H9 (cell line): ENCODE results near the gene SRPK3. TPM values are rescaled to one million over a fixed set of nuclear protein-coding genes. Genes with fewer than 3 reads are reported as not detected.

Source experiments
- DNase-seq: peaks from one replicate; pipeline ENCODE4 v3.0.0-alpha.2; 2017
- H2AFZ ChIP-seq: one replicate; pipeline ENCODE4 v1.6.1; 2013; ENCODE audit warnings: mild to moderate bottlenecking, low read length, control low read depth, moderate library complexity
- H2AK5ac ChIP-seq: 2 replicates; pipeline ENCODE4 v1.6.1; 2013; ENCODE audit warnings: low read length, control low read depth, mixed read lengths; ENCODE audit not compliant: insufficient read length
- H2BK120ac ChIP-seq: one replicate; pipeline ENCODE4 v1.6.1; 2013; ENCODE audit warnings: low read depth, mild to moderate bottlenecking, low read length, control low read depth, inconsistent platforms; ENCODE audit not compliant: poor library complexity, severe bottlenecking
- H2BK12ac ChIP-seq: 2 replicates; pipeline ENCODE4 v1.6.1; 2013; ENCODE audit warnings: low read length, control low read depth, mixed read lengths, low read depth; ENCODE audit not compliant: insufficient read length
- H2BK15ac ChIP-seq: 2 replicates; pipeline ENCODE4 v1.6.1; 2013; ENCODE audit warnings: low read depth, low read length, control low read depth
- H2BK20ac ChIP-seq: one replicate; pipeline ENCODE4 v1.6.1; 2013; ENCODE audit warnings: low read depth, mild to moderate bottlenecking, low read length, control low read depth, inconsistent platforms; ENCODE audit not compliant: poor library complexity, severe bottlenecking
- H2BK5ac ChIP-seq: 2 replicates; pipeline ENCODE4 v1.6.1; 2013; ENCODE audit warnings: low read length, control low read depth, mixed read lengths; ENCODE audit not compliant: insufficient read length
- H3K14ac ChIP-seq: 2 replicates; pipeline ENCODE4 v1.6.1; 2013; ENCODE audit warnings: low read length, control low read depth; ENCODE audit not compliant: insufficient read depth
- H3K18ac ChIP-seq: 2 replicates; pipeline ENCODE4 v1.6.1; 2013; ENCODE audit warnings: low read depth, mild to moderate bottlenecking, mixed read lengths, low read length, control low read depth; ENCODE audit not compliant: insufficient read length
- H3K23ac ChIP-seq: 2 replicates; pipeline ENCODE4 v1.6.1; 2013; ENCODE audit warnings: low read length, control low read depth, mixed read lengths, low read depth; ENCODE audit not compliant: insufficient read length
- H3K23me2 ChIP-seq: 2 replicates; pipeline ENCODE4 v1.6.1; 2013; ENCODE audit warnings: low read depth, mild to moderate bottlenecking, mixed read lengths, low read length, control low read depth; ENCODE audit not compliant: insufficient read length, poor library complexity, severe bottlenecking
- H3K27ac ChIP-seq: 2 replicates; pipeline ENCODE4 v1.5.1; 2013; ENCODE audit warnings: low read length, control low read depth, mixed read lengths, low read depth; ENCODE audit not compliant: insufficient read length
- H3K27me3 ChIP-seq: 2 replicates; pipeline ENCODE4 v1.6.1; 2013; ENCODE audit warnings: low read length, control low read depth, inconsistent platforms; ENCODE audit not compliant: insufficient read depth
- H3K4ac ChIP-seq: 2 replicates; pipeline ENCODE4 v1.6.1; 2013; ENCODE audit warnings: low read depth, mild to moderate bottlenecking, control low read depth, inconsistent platforms, low read length, moderate library complexity
- H3K4me1 ChIP-seq: 2 replicates; pipeline ENCODE4 v1.6.1; 2013; ENCODE audit warnings: low read length, control low read depth, inconsistent platforms; ENCODE audit not compliant: insufficient read depth
- H3K4me2 ChIP-seq: 2 replicates; pipeline ENCODE4 v1.6.1; 2013; ENCODE audit warnings: low read length, control low read depth, mixed read lengths; ENCODE audit not compliant: insufficient read length, insufficient read depth
- H3K56ac ChIP-seq: 2 replicates; pipeline ENCODE4 v1.6.1; 2013; ENCODE audit warnings: low read depth, mild to moderate bottlenecking, mixed read lengths, low read length, control low read depth; ENCODE audit not compliant: insufficient read length
- H3K79me1 ChIP-seq: 2 replicates; pipeline ENCODE4 v1.6.1; 2013; ENCODE audit warnings: low read depth, mild to moderate bottlenecking, moderate library complexity, low read length, control low read depth, inconsistent platforms; ENCODE audit not compliant: insufficient read depth, poor library complexity, severe bottlenecking
- H3K79me2 ChIP-seq: 2 replicates; pipeline ENCODE4 v1.6.1; 2013; ENCODE audit warnings: low read length, control low read depth, inconsistent platforms; ENCODE audit not compliant: insufficient read depth
- H3K9ac ChIP-seq: 2 replicates; pipeline ENCODE4 v1.6.1; 2013; ENCODE audit warnings: low read length, control low read depth, mixed read lengths; ENCODE audit not compliant: insufficient read length; ENCODE audit errors: extremely low read depth
- H3K9me3 ChIP-seq: one replicate; pipeline ENCODE4 v1.6.1; 2013; ENCODE audit warnings: low read depth, low read length, inconsistent platforms; ENCODE audit not compliant: control insufficient read depth
- H3T11ph ChIP-seq: one replicate; pipeline ENCODE4 v1.6.1; 2013; ENCODE audit warnings: mild to moderate bottlenecking, low read length, control low read depth, inconsistent platforms
- H4K20me1 ChIP-seq: one replicate; pipeline ENCODE4 v1.6.1; 2013; ENCODE audit not compliant: control insufficient read depth, insufficient read length, insufficient read depth
- H4K5ac ChIP-seq: 2 replicates; pipeline ENCODE4 v1.6.1; 2013; ENCODE audit warnings: low read depth, mild to moderate bottlenecking, mixed read lengths, low read length, control low read depth; ENCODE audit not compliant: insufficient read length
- H4K8ac ChIP-seq: replicated peaks from 2 replicates; pipeline ENCODE4 v1.6.1; 2013; ENCODE audit warnings: low read length, control low read depth, mixed read lengths, low read depth; ENCODE audit not compliant: insufficient read length
- H4K91ac ChIP-seq: 2 replicates; pipeline ENCODE4 v1.6.1; 2013; ENCODE audit warnings: low read depth, mild to moderate bottlenecking, moderate library complexity, mixed read lengths, low read length, control low read depth; ENCODE audit not compliant: insufficient read length
- H3K27ac Mint-ChIP-seq, 3 experiments: 2 replicates in 2 of 3; 3 replicates in 1 of 3; pipeline ENCODE4 v1.8.0; 2020 to 2021; ENCODE audit warnings: mixed read lengths in 3 of 3, mild to moderate bottlenecking in 1 of 3, moderate library complexity in 1 of 3
- H3K27me3 Mint-ChIP-seq: 2 replicates; pipeline ENCODE4 v1.8.0; 2021; ENCODE audit warnings: low read depth, mild to moderate bottlenecking, moderate library complexity, mixed read lengths
- H3K36me3 Mint-ChIP-seq, 3 experiments: 2 replicates in 2 of 3; 3 replicates in 1 of 3; pipeline ENCODE4 v1.8.0; 2020 to 2021; ENCODE audit warnings: low read depth in 3 of 3, mixed read lengths in 3 of 3; ENCODE audit not compliant: insufficient read depth in 1 of 3
- H3K4me1 Mint-ChIP-seq, 2 experiments: 2 replicates each; pipeline ENCODE4 v1.8.0; 2020; ENCODE audit warnings: mixed read lengths in 2 of 2
- H3K4me3 Mint-ChIP-seq, 2 experiments: 2 replicates in 1 of 2; 3 replicates in 1 of 2; pipeline ENCODE4 v1.8.0; 2020 to 2021; ENCODE audit warnings: mild to moderate bottlenecking in 2 of 2, mixed read lengths in 2 of 2, moderate library complexity in 1 of 2
- H3K9me3 Mint-ChIP-seq, 2 experiments: 2 replicates in 1 of 2; 3 replicates in 1 of 2; pipeline ENCODE4 v1.8.0; 2020; ENCODE audit warnings: mild to moderate bottlenecking in 2 of 2, mixed read lengths in 2 of 2, moderate library complexity in 1 of 2
- CTCF ChIP-seq: fragments of 200-600 bp; sonication (generic); conservative IDR thresholded peaks from 3 replicates; pipeline ENCODE4 v1.8.0; 2021; ENCODE audit warnings: antibody characterized with exemption, mild to moderate bottlenecking
- whole genome bisulfite sequencing: extraction: QIAGEN DNeasy Blood & Tissue Kit; methylation state at CpG from one replicate; pipeline ENCODE4 v1.1.7; 2013; ENCODE audit warnings: missing lambda C conversion rate, low lambda C conversion rate, mixed read lengths; ENCODE audit not compliant: insufficient read length; ENCODE audit errors: extremely low coverage; 5-methylcytosine and 5-hydroxymethylcytosine counted together
- total RNA-seq: library from RNA; stranded (reverse); gene quantifications from 2 replicates; pipeline ENCODE4 v1.2.1, GENCODE V29; 2021

SRPK3 gene
- total RNA-seq, 1 experiment from 2014 or later: not detected

DNA sequence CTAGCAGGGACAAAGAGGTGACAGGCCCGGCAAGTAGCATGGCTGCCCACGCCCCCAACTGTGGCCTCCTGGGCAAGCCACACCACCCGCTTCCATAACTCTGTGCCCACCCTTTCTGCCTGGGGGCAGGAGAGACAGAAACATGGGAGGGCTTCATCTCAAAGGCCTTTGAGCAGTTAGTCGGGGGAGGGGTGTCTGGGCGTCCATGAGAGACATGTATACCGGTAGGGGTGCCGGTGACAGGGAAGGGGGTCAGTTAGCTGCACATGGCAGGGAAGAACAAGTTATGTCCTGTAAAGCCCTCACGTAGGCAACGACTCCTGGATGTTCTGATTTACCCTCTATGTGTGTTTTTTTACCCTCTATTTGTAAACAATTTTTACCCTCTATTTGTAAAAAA is 40.2 kb downstream of the SRPK3 start:
- H3K18ac ChIP-seq: no peak overlapping the region
- H3K79me2 ChIP-seq: peaks cover 46% of the 10 kb centered on the region; the same call in 1 of the 2 replicates
- no peak overlapping the region for H4K91ac ChIP-seq
- no peak overlapping the region for H3K23ac ChIP-seq
- H3K4me1 ChIP-seq: peaks cover 3% of the 10 kb centered on the region; the same call in 1 of the 2 replicates
- Mint-ChIP-seq H3K4me3 (peak overlapping the region in 1 of 2 experiments; percentile 35; a peak in 1 of 5 replicates), H3K27ac (no peak overlapping the region), H3K4me1 (peaks cover 32 to 35% of the 10 kb centered on the region in 2 experiments), H3K36me3 (peaks cover 4 to 24% (median 17%) of the 10 kb centered on the region in 3 experiments; a peak in 6 of 7 replicates), H3K27me3 (no peaks in the 10 kb centered on the region), H3K9me3 (peaks cover 70 to 74% of the 10 kb centered on the region in 2 experiments)
- no peak overlapping the region for H4K5ac ChIP-seq
- DNase-seq: no peak
- no peak overlapping the region for H2BK5ac ChIP-seq
- H3K27me3 ChIP-seq: no peaks in the 10 kb centered on the region
- H4K20me1 ChIP-seq: no peaks in the 10 kb centered on the region
- no peak overlapping the region for H2BK15ac ChIP-seq
- no peaks in the 10 kb centered on the region for H3K23me2 ChIP-seq
- H3T11ph ChIP-seq: no peak overlapping the region
- no peak overlapping the region for H3K4ac ChIP-seq
- no peaks in the 10 kb centered on the region for H3K79me1 ChIP-seq
- peaks cover 11% of the 10 kb centered on the region for H3K9me3 ChIP-seq
- no peak overlapping the region for H3K4me2 ChIP-seq
- no peak overlapping the region for H3K14ac ChIP-seq
- no peak overlapping the region for H3K9ac ChIP-seq
- H4K8ac ChIP-seq: no peak overlapping the region
- no peak overlapping the region for H3K27ac ChIP-seq
- no peak for TF ChIP-seq CTCF
- no peak overlapping the region for H2BK120ac ChIP-seq
- H2BK12ac ChIP-seq: no peak overlapping the region
- no peak overlapping the region for H3K56ac ChIP-seq
- no CpG with 5 or more reads among the region's 9 CpGs for WGBS
- no peak overlapping the region for H2AK5ac ChIP-seq
- no peak overlapping the region for H2AFZ ChIP-seq
- no peak overlapping the region for H2BK20ac ChIP-seq
